UCSD-AML1 (cell line): ENCODE measurements around the gene INSC.

Experiments used
- DNase-seq: peaks from one replicate; lab custom pipeline; 2025; ENCODE audit not compliant: unreplicated experiment; lab: John Stamatoyannopoulos, UW

The INSC gene

GRCh38 chr11:15213471-15214231 is 98.9 kb downstream of the INSC start:
- DNase-seq: no peak

DNA sequence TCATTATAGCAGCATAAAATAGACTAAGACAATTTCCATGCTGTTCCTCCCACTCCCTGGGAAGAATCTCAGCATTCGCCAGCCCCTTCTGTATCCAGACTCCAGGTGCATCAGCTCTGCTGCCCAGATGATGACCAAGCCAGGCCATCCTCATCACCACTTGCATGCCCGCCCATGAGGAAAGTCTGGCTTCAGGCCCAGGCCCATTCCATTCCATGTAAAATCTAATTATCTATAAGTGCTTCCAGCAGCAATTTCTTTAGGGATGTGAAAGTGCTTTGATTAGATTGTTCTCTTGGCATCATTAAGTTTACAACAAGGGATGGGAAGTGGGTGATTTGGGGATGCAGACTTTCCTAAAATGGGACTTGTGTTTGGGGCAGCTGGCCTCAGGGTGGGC is 100.3 kb downstream of the INSC start:
- no peak for DNase-seq

- DNase-seq: no peak
These were observed 102.0 kb downstream of the INSC start for GRCh38 chr11:15216678-15217077.

DNA sequence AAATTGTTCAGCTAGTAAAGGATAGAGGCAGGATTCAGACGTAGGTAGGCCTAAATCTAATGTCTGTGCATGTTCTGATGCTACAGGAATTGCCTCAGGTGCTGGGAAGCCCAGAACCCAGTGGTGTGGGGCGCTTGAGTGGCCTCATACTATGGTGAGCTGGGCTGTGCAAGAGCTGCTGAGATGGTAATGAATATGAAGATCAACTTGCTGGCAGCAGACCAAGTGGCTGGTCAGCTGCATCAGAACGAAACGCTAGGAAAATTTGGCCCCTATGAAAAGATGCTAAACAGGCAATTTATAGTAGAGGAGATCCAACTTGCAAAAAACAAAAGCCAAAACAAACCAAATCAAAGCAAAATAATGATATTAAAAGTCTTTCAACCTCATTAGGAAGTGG is 102.7 kb downstream of the INSC start:
- DNase-seq: no peak

DNA sequence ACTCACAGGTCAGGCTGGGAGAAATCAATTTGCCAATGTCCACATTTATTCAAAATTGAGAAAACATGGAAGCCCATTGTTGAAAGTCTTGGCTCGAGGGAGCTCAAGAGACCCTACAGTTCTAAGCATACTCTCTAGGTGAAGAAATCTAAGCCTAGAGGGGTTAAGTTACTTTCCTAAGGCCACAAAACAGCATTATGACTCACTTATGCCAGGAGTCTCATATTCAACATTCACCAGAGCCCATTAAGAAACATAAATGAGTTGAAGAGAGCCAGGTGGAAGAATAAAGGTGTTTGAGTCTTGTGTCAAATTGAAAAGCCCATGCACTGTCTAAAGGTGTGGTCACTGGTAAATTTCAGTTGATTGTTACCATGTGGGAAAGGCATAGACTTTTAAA is 108.1 kb downstream of the INSC start:
- DNase-seq: no peak

DNA sequence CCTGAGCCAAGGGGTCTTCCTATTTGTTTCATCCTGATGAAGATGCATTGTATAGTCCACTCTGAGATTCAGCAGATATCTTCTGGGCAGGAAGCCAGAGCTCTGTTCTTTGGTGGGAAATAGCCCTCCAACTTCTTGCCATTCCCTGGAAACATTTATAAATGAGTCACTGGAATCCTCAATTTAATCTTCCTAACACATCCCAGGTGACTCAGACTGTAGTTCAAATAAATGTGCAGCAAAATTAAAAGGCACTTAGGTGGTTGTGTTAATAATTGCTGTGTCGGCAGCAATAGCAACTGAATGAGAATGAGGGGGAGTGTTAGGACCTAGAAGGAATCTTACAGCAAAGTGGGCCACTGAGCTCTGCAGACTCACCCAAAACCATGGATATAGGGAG is 108.6 kb downstream of the INSC start:
- no peak for DNase-seq

GRCh38 chr11:15224466-15224865 is 109.7 kb downstream of the INSC start:
- no peak for DNase-seq

DNA sequence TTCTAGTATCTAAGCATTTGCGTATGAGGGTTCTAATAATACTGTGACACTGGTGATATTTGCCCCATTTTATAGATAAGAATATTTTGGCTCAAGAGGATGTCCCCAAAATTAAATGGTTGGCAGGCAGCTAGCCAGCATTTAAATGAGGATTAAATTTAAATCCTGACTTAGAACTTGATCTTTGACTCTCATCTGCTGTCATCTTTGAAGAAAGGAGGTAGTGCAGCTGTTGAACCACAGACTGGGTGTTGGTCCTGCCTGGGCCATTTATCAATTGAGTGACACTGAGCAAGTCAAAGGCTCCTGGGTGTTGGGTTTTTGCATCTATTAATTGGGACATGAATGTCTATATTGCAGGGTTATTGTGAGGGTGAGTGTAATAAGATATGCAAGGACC is 112.3 kb downstream of the INSC start:
- no peak for DNase-seq

- no peak for DNase-seq
These were observed 113.7 kb downstream of the INSC start for GRCh38 chr11:15228331-15228849.

- DNase-seq: no peak
These were observed 114.3 kb downstream of the INSC start for GRCh38 chr11:15229069-15229468.

DNA sequence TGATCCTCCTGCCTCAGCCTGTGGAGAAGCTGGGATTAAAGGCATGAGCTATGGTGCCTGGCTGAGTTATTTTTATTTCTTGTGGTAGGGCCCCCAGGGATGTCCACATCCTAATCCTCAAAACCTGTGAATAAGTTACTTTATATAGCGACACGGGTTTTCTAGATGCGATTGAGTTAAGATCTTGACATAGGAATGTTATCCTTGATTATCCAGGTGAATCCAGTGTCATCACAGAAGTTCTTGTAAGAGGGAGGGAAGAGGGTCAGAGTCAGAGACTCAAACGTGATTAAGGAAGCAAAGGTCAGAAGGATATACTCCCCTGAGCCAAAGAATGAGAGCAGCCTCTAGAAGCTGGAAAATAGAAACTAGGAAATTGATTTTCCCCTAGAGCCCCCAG is 117.8 kb downstream of the INSC start:
- DNase-seq: no peak

GRCh38 chr11:15233371-15234165 is 118.8 kb downstream of the INSC start:
- DNase-seq: no peak

- no peak for DNase-seq
These were observed 120.1 kb downstream of the INSC start for GRCh38 chr11:15234796-15235195.

GRCh38 chr11:15236559-15236958 is 121.8 kb downstream of the INSC start:
- DNase-seq: no peak

GRCh38 chr11:15238856-15239255 is 124.1 kb downstream of the INSC start:
- no peak for DNase-seq

DNA sequence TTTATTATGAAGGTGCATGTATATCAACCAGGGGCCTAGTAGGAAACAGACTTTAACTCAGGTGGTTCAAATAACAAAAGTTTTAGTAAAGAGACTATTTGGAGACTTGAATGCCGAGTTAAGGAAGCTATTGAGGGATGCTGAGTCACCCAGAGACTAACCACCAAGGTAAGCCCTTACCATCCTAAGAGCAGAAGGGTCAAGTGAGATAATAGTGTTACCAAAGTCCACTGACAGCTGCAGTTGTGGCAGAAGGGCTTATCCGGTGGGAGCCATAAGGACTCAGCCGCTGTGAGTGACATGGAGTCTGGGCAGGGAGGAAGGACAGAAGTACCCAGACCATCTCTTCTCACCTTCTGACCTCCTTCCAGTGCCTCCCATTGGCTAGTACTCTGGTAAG is 134.0 kb downstream of the INSC start:
- no peak for DNase-seq

GRCh38 chr11:15258433-15259165 is 143.9 kb downstream of the INSC start:
- DNase-seq: no peak

DNA sequence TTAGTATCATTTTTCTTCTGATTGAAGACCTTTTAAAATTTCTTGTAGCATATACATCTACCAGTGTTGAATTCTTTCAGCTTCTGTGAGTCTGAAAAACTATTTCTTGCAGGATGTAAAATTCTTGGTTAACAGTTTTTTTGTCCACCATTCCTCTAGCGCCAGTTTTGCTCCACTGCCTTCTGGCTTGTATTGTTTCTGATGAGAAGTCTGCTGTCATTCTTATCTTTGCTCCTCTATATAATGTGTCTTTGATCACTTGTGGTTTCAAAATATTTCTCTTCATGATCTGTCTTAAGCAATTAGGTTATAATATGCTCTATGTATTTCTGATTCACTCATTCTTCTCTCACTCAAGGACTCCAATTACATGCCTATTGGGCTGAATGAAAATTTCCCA is 152.3 kb downstream of the INSC start:
- DNase-seq: no peak

- DNase-seq: no peak
These were observed 153.9 kb downstream of the INSC start for GRCh38 chr11:15268598-15268997.

DNA sequence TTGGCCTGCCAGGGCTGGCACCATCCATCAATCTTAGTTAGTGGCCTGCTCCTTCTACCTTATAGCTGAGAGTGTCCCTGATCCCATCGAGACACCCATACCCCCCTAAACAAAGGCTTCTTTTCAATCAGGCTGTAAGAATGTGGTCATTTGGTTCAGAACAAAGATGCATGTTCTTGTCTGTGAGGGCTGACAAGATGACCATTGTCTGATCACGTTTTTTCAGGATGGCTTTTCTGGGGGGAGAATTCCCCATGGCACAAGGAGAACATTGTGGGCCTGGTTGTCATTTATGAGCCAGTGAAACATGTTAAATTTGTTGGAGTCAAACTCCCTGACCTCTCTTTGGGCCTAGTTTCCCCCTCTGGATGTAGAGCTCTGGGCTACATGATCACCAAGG is 160.4 kb downstream of the INSC start:
- no peak for DNase-seq

DNA sequence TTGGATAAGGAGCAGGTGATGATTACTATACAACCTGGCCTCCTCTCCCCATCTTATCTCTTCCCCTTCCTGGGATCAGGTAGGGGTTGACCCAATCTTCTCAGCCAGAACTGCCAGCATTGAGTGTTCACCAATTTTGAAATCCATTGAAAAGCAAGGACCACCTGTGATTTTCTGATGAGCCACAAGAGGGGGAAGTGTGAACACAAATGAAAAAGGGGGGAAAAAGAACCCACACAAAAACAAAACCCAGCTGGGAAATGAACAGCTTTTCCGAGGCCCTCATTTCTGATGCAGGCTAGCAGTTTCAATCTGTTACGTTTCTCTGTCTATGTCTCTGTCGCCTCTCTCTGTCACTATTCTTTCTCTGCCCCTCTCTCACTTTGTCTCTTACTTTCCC is 161.9 kb downstream of the INSC start:
- no peak for DNase-seq

DNA sequence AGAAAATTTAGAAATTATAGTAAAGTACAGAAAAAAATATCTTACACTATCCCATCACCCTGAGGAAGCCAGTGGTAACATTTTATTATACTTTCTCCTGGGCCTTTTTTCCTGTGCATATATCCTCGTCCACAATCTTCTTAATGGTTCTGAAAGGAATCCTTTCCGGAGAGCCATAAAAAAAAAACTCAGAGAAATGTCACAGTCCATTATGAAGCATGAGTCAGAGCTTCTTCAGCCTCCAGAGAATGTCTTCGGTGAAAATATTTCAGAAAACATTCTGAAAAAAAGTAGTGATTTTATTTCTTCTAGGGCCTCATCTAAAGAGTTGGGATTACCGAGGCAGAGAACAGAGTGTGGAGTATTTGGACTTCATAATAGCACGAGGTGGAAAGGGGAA is 163.4 kb downstream of the INSC start:
- DNase-seq: no peak
